T-helper 1 cell treated with Interleukin-12 subunit alpha and Interleukin-12 subunit beta and Interleukin-4 antibody, amounts not matched to agents 30 μg/mL and 1 μg/mL, for 36 hours (primary cell): ENCODE results near the gene AMIGO3.

Experiments
- H3K27ac Mint-ChIP-seq: one replicate; pipeline ENCODE4 v1.8.0; 2021; ENCODE audit warnings: mild to moderate bottlenecking, mixed read lengths
- H3K27me3 Mint-ChIP-seq: one replicate; pipeline ENCODE4 v1.8.0; 2021; ENCODE audit warnings: low read depth, mixed read lengths
- H3K36me3 Mint-ChIP-seq: one replicate; pipeline ENCODE4 v1.8.0; 2021; ENCODE audit warnings: low read depth, mixed read lengths
- H3K4me1 Mint-ChIP-seq: one replicate; pipeline ENCODE4 v1.8.0; 2021; ENCODE audit warnings: low read depth, mixed read lengths
- H3K4me3 Mint-ChIP-seq: one replicate; pipeline ENCODE4 v1.8.0; 2021; ENCODE audit warnings: mild to moderate bottlenecking, moderate library complexity, mixed read lengths
- H3K9me3 Mint-ChIP-seq: one replicate; pipeline ENCODE4 v1.8.0; 2021; ENCODE audit warnings: mixed read lengths

Gene AMIGO3

GRCh38 chr3:49675912-49676311, 43.6 kb downstream of the AMIGO3 start:
- Mint-ChIP-seq H3K36me3 (peaks cover 12% of the 10 kb centered on the region), H3K4me3 (no peak overlapping the region), H3K9me3 (no peaks in the 10 kb centered on the region), H3K27ac (no peak overlapping the region), H3K4me1 (peaks cover 20% of the 10 kb centered on the region), H3K27me3 (no peaks in the 10 kb centered on the region)

GRCh38 chr3:49674497-49674983, 44.9 kb downstream of the AMIGO3 start:
- H3K36me3 Mint-ChIP-seq = peaks cover 6% of the 10 kb centered on the region
- H3K4me3 Mint-ChIP-seq = peak overlapping the region; percentile 93
- H3K27me3 Mint-ChIP-seq = no peaks in the 10 kb centered on the region
- H3K4me1 Mint-ChIP-seq = peaks cover 20% of the 10 kb centered on the region
- H3K9me3 Mint-ChIP-seq = no peaks in the 10 kb centered on the region
- peak overlapping the region; percentile 97 for H3K27ac Mint-ChIP-seq

DNA sequence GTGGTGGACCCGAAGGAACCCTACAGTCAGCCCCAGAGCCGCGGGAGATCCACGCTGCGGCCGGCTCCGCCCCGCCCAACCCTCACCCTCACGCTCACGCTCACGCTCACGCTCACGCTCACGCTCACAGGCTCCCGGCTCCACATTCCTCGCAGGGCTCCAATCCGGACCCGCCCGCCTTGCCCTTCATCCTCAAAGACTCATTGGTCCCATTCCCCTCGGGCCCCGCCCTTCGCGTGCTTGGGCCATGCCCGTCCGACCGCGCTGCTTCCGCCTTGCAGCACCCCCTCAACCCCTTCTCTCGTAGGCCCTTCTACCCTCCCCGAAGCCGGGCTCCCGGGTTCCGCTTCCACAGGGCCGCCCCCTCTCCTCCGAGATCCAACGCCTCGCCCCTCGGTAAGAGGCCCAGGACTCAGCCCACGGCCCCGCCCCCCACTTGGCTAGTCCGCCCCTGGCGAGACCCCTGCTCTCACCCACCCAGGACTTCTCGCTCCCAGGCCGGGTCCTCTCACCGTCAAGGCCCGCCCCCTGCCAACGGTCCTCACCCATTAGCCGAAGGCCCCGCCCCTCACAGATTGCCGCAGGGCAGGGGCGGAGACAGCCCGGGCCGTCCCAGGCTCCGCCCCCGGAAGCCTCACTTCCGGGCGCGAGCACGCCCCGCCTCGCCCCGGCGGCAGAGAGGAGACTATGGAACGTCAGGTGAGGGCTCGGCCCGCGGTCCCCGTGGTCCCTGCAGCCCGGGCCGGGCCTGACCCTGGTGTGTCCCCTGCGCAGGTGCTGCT, 45.6 kb downstream of the AMIGO3 start, which contains the start of gene APEH:
Gene APEH (plus strand): TSS at position 637 of the 782 bp plus-strand sequence. CDS start 51 bp downstream, at position 688.
- Mint-ChIP-seq H3K27me3 (no peaks in the 10 kb centered on the region), H3K4me3 (peak within 1 kb of the TSS; percentile 93), H3K9me3 (no peaks in the 10 kb centered on the region), H3K27ac (peak within 1 kb of the TSS; percentile 97), H3K36me3 (peaks cover 6% of the 10 kb centered on the region), H3K4me1 (peaks cover 20% of the 10 kb centered on the region)

GRCh38 chr3:49673121-49673714, 46.3 kb downstream of the AMIGO3 start:
- Mint-ChIP-seq H3K4me1 (peaks cover 20% of the 10 kb centered on the region), H3K4me3 (peak overlapping the region; percentile 93), H3K36me3 (peaks cover 5% of the 10 kb centered on the region), H3K27me3 (no peaks in the 10 kb centered on the region), H3K9me3 (no peaks in the 10 kb centered on the region), H3K27ac (peak overlapping the region; percentile 97)

- Mint-ChIP-seq H3K9me3 (no peaks in the 10 kb centered on the region), H3K4me3 (peak overlapping the region; percentile 77), H3K27me3 (no peaks in the 10 kb centered on the region), H3K27ac (peak overlapping the region; percentile 76), H3K36me3 (peaks cover 3% of the 10 kb centered on the region), H3K4me1 (peaks cover 17% of the 10 kb centered on the region)
Observed at GRCh38 chr3:49671291-49672288, 47.9 kb downstream of the AMIGO3 start.

DNA sequence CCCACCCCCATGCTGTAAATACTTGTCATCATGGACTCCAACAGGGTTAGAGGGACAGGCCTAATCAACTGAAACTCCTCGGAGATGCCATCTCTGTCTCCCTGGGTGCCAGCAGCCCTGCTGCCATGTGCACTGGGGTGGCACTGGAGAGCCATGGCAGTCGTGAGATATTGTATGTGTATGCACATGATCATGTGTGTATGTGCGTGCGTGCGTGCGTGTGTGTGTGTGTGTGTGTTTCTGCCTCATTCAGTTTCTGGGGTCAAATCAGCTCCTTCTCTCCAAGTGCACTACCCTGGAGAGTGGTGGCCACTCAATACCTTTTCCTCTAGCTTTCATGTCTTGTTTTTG, 48.6 kb downstream of the AMIGO3 start:
- H3K4me3 Mint-ChIP-seq = no peak overlapping the region
- no peak overlapping the region for H3K27ac Mint-ChIP-seq

DNA sequence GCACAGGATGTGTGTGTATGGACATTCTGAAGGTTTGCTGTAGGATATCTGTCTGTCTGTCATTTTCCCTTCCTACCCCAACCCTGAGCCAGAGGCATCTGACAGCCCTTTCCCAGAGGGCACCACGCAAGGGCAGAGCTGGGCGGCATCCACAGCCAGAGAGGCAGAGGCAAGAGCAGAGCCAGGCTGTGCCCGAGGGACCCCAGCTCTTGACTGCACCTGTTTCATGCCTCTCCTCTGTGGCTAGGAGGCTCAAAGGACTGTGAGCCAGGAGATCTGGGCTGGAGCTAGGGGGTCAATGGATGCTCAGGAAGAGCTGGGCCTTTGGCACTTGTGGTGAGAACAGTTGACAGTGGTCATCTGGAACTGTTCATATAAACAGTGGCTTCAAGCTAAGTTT, 50.1 kb downstream of the AMIGO3 start:
- H3K27ac Mint-ChIP-seq = no peak overlapping the region
- H3K27me3 Mint-ChIP-seq = no peaks in the 10 kb centered on the region
- H3K4me3 Mint-ChIP-seq = no peak overlapping the region
- no peaks in the 10 kb centered on the region for H3K36me3 Mint-ChIP-seq
- no peaks in the 10 kb centered on the region for H3K9me3 Mint-ChIP-seq
- peaks cover 16% of the 10 kb centered on the region for H3K4me1 Mint-ChIP-seq

More for the DNA sequence above, 48.6 kb downstream of the AMIGO3 start:
- H3K4me1 Mint-ChIP-seq = peaks cover 17% of the 10 kb centered on the region
- H3K9me3 Mint-ChIP-seq = no peaks in the 10 kb centered on the region
- no peaks in the 10 kb centered on the region for H3K27me3 Mint-ChIP-seq
- H3K36me3 Mint-ChIP-seq = no peaks in the 10 kb centered on the region

- H3K27me3 Mint-ChIP-seq = no peaks in the 10 kb centered on the region
Observed at GRCh38 chr3:49668861-49669260, 50.6 kb downstream of the AMIGO3 start.

DNA sequence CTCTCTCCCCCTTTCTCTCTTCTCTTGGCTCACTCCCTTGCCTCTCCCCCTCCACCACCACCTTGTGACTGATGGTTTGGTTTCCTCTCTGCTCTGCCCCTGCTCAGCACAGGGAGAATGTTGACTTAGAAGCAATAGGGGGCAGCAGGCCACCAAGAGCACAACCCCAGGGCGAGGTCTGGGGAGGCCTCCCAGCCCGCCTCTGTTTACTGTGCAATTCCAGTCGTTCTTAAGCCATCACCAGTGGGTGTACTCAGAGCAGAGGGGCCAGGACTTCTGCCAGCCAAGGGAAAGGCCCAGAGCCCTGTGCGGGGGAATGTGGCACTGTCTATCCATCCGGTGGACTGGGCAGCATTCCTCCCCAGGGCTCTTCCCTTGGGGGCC, 51.1 kb downstream of the AMIGO3 start:
- Mint-ChIP-seq H3K27ac (no peak overlapping the region), H3K27me3 (no peaks in the 10 kb centered on the region), H3K36me3 (no peaks in the 10 kb centered on the region), H3K4me3 (no peak overlapping the region), H3K4me1 (peaks cover 12% of the 10 kb centered on the region), H3K9me3 (no peaks in the 10 kb centered on the region)

More at GRCh38 chr3:49668861-49669260, 50.6 kb downstream of the AMIGO3 start:
- no peak overlapping the region for H3K27ac Mint-ChIP-seq
- no peaks in the 10 kb centered on the region for H3K9me3 Mint-ChIP-seq
- no peak overlapping the region for H3K4me3 Mint-ChIP-seq
- H3K36me3 Mint-ChIP-seq = no peaks in the 10 kb centered on the region
- peaks cover 16% of the 10 kb centered on the region for H3K4me1 Mint-ChIP-seq

DNA sequence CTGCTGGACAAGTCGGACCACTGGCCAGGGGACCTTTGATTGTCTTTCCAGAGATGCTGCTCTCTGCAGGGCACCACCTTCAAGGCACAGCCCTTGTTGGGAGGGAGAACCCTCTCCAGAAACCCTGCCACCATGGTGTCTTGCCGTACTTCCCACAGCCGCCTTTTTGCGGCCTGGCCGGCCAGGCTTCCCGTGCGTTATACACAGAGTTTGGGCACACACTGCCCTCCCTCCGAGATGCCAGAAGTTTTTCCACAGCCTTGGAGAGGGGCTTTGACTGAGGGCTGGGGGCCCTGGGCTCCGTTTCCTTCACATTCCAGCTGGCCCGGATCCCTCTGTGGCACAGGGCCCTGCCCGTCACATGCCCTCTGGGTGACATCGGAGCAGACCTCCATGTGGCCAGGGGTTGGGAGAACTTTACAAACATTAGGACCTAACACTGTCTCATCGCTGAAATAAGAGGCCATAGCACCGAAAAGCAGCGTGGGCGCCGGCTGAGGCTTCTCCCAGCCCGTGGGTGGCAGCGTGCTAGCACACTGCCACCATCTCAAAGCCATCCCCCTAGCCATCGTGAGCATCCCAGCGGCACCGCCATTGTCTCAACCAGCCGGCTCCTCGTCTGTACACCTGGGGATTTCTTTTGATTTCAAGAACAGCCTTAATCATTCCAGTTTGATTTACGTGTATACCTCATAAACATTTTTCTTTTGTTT, 51.6 kb downstream of the AMIGO3 start:
- Mint-ChIP-seq H3K4me1 (peaks cover 9% of the 10 kb centered on the region), H3K27me3 (no peaks in the 10 kb centered on the region), H3K36me3 (no peaks in the 10 kb centered on the region), H3K27ac (no peak overlapping the region), H3K9me3 (no peaks in the 10 kb centered on the region), H3K4me3 (no peak overlapping the region)
